ENCODE measurements around the gene WAPL. TPM values are rescaled to one million over a fixed set of nuclear protein-coding genes. Genes with fewer than 3 reads are reported as not detected.

WAPL gene
- total and polyA plus RNA-seq, 9 of the 15 experiments (the other 6 are each of a cell fraction or from before 2014, with no cell fraction given): 14.3 to 36.4 (median 25.3) TPM

DNA sequence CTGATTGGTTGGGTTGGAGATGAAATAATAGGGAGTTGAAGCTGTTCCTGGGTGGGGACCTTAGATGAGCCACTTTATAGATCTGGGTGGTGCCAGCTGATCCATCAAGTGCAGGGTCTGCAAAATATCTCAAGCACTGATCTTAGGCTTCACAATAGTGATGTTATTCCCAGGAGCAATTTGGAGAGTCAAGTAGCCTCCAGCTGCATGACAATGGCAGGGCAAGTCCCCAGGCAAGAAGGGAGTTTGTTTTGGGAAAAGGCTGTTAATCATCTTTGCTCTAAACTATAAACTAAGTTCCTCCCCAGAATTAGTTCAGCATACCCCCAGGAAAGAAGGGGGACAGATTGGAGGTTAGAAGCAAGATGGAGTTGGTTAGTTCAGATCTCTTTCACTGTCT is 47.7 kb upstream of the WAPL start:
- no peak overlapping the region for H3K27ac ChIP-seq (ENCODE audit: extremely low read depth, low read depth, low read length)
- H3K4me2 ChIP-seq (ENCODE audit: insufficient read depth, low read length): no peak overlapping the region
- no peak for DNase-seq (ENCODE audit: extremely low read depth in 1 of 4, low spot score in 3 of 4)
- H3K79me2 ChIP-seq (ENCODE audit: control insufficient read depth, insufficient read depth, low read length): no peaks in the 10 kb centered on the region
- in situ Hi-C loops (cut with MboI): no loop called here
- no peak overlapping the region for H3K4me3 ChIP-seq
- no peaks in the 10 kb centered on the region for H3K9me1 ChIP-seq (ENCODE audit: control insufficient read depth, insufficient read depth, low read length)
- ChIA-PET POLR2A (interaction anchor here (1.1 kb wide), 1 partner anchor 11 kb away, joined by 3 read pairs; no protein-coding TSS in a partner anchor), CTCF (ENCODE audit: low intra/inter-chr PET ratio) (no interaction called here)
- no peak for ATAC-seq
- no peaks in the 10 kb centered on the region for H3K36me3 ChIP-seq (ENCODE audit: control insufficient read depth, insufficient read depth, low read length)
- H4K20me1 ChIP-seq (replicated peaks; ENCODE audit: control insufficient read depth, insufficient read depth, low read length): no peaks in the 10 kb centered on the region
- intact Hi-C loops (cut with micrococcal nuclease): no loop called here
- H3K9ac ChIP-seq (ENCODE audit: insufficient read depth in 1 of 2, low read depth in 2 of 2, low read length in 2 of 2): no peak overlapping the region
- BruUV-seq (replicated peaks): no TSS peak
- no peaks in the 10 kb centered on the region; a peak in 1 of 5 replicates for H3K27me3 ChIP-seq (ENCODE audit: control insufficient read depth in 2 of 2, insufficient read depth in 2 of 2, low read length in 2 of 2)
- no peak overlapping the region for H2AFZ ChIP-seq (ENCODE audit: low read depth, low read length)
- no peak for FAIRE-seq
- H3K9me3 ChIP-seq (replicated peaks; ENCODE audit: control insufficient read depth, insufficient read depth, low read depth, low read length): no peaks in the 10 kb centered on the region
- H3K4me1 ChIP-seq (replicated peaks in 1 of 2; ENCODE audit: control insufficient read depth in 2 of 2, insufficient read depth in 2 of 2, low read length in 2 of 2): no peaks in the 10 kb centered on the region
- TF ChIP-seq RNF2 (IDR thresholded peaks at IDR 0.05) (no peak), SMARCB1 (IDR thresholded peaks at IDR 0.05; ENCODE audit: insufficient read length, low read depth) (no peak), TFAM (CRISPR knock-in tag; conservative IDR thresholded peaks at IDR 0.05) (no peak), CHD2 (IDR thresholded peaks at IDR 0.05; ENCODE audit: low read depth, low read length) (no peak), KAT7 (CRISPR knock-in tag; IDR thresholded peaks at IDR 0.05; ENCODE audit: borderline replicate concordance) (no peak), HNRNPK (IDR thresholded peaks at IDR 0.05; ENCODE audit: low read depth, low read length, poor library complexity, severe bottlenecking) (no peak), KAT8 (IDR thresholded peaks at IDR 0.05; ENCODE audit: low read depth) (no peak), PPARD (CRISPR knock-in tag; IDR thresholded peaks at IDR 0.05) (no peak)
- TF ChIP-seq, protein P1, sequence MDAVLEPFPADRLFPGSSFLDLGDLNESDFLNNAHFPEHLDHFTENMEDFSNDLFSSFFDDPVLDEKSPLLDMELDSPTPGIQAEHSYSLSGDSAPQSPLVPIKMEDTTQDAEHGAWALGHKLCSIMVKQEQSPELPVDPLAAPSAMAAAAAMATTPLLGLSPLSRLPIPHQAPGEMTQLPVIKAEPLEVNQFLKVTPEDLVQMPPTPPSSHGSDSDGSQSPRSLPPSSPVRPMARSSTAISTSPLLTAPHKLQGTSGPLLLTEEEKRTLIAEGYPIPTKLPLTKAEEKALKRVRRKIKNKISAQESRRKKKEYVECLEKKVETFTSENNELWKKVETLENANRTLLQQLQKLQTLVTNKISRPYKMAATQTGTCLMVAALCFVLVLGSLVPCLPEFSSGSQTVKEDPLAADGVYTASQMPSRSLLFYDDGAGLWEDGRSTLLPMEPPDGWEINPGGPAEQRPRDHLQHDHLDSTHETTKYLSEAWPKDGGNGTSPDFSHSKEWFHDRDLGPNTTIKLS (IDR thresholded peaks at IDR 0.05; ENCODE audit: borderline replicate concordance, low read depth): no peak
- TF ChIP-seq, protein P2, sequence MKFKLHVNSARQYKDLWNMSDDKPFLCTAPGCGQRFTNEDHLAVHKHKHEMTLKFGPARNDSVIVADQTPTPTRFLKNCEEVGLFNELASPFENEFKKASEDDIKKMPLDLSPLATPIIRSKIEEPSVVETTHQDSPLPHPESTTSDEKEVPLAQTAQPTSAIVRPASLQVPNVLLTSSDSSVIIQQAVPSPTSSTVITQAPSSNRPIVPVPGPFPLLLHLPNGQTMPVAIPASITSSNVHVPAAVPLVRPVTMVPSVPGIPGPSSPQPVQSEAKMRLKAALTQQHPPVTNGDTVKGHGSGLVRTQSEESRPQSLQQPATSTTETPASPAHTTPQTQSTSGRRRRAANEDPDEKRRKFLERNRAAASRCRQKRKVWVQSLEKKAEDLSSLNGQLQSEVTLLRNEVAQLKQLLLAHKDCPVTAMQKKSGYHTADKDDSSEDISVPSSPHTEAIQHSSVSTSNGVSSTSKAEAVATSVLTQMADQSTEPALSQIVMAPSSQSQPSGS (CRISPR knock-in tag; IDR thresholded peaks at IDR 0.05): no peak
- TF ChIP-seq, protein P3, sequence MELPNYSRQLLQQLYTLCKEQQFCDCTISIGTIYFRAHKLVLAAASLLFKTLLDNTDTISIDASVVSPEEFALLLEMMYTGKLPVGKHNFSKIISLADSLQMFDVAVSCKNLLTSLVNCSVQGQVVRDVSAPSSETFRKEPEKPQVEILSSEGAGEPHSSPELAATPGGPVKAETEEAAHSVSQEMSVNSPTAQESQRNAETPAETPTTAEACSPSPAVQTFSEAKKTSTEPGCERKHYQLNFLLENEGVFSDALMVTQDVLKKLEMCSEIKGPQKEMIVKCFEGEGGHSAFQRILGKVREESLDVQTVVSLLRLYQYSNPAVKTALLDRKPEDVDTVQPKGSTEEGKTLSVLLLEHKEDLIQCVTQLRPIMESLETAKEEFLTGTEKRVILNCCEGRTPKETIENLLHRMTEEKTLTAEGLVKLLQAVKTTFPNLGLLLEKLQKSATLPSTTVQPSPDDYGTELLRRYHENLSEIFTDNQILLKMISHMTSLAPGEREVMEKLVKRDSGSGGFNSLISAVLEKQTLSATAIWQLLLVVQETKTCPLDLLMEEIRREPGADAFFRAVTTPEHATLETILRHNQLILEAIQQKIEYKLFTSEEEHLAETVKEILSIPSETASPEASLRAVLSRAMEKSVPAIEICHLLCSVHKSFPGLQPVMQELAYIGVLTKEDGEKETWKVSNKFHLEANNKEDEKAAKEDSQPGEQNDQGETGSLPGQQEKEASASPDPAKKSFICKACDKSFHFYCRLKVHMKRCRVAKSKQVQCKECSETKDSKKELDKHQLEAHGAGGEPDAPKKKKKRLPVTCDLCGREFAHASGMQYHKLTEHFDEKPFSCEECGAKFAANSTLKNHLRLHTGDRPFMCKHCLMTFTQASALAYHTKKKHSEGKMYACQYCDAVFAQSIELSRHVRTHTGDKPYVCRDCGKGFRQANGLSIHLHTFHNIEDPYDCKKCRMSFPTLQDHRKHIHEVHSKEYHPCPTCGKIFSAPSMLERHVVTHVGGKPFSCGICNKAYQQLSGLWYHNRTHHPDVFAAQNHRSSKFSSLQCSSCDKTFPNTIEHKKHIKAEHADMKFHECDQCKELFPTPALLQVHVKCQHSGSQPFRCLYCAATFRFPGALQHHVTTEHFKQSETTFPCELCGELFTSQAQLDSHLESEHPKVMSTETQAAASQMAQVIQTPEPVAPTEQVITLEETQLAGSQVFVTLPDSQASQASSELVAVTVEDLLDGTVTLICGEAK (IDR thresholded peaks at IDR 0.05): no peak
- TF ChIP-seq, protein P3 (CRISPR knock-in tag; IDR thresholded peaks at IDR 0.05): no peak

Measured in K562 (cell line).